HEK293 (cell line): ENCODE measurements around the gene DPY30.

ENCODE experiments used
- CTCF ChIA-PET: fragments of 350-600 bp; formaldehyde crosslinking; extraction: SDS; loops from one replicate; lab custom pipeline; 2021; ENCODE audit warnings: antibody characterized with exemption; lab: Yijun Ruan, JAX
- POLR2A ChIA-PET: fragments of 300-600 bp; formaldehyde crosslinking; extraction: SDS; loops from one replicate; lab custom pipeline; 2020; ENCODE audit warnings: antibody characterized with exemption, inconsistent platforms; lab: Yijun Ruan, JAX
- H3K27ac ChIP-seq: fragments of 200-500 bp; sonication (Bioruptor generic); 2 replicates; pipeline ENCODE4 v1.5.1; 2014; ENCODE audit warnings: low read depth, low read length, control low read depth, inconsistent platforms; ENCODE audit errors: extremely low read depth
- H3K36me3 ChIP-seq, 2 experiments: fragments of 200-500 bp in 1 of 2; sonication (Bioruptor generic) in 1 of 2; 1 replicate in 1 of 2; 2 replicates in 1 of 2; pipeline ENCODE4 v1.5.1; 2014 to 2017; ENCODE audit warnings: inconsistent platforms in 2 of 2, low read length in 2 of 2; ENCODE audit not compliant: control insufficient read depth in 2 of 2, insufficient read depth in 1 of 2
- H3K4me1 ChIP-seq: fragments of 200-500 bp; sonication (Bioruptor generic); 2 replicates; pipeline ENCODE4 v1.5.1; 2014; ENCODE audit warnings: mild to moderate bottlenecking, low read length, inconsistent platforms; ENCODE audit not compliant: control insufficient read depth, insufficient read depth
- H3K4me3 ChIP-seq: 2 replicates; pipeline ENCODE4 v1.5.1; 2011; ENCODE audit warnings: low read depth, mild to moderate bottlenecking, control low read depth, low read length, moderate library complexity
- H3K9me3 ChIP-seq: fragments of 200-500 bp; sonication (Bioruptor generic); 2 replicates; pipeline ENCODE4 v1.5.1; 2014; ENCODE audit warnings: low read depth, low read length, inconsistent platforms; ENCODE audit not compliant: control insufficient read depth, insufficient read depth
- GLIS1 ChIP-seq: fragments of 450-650 bp; formaldehyde crosslinking; IDR thresholded peaks from 2 replicates; pipeline ENCODE4 v1.5.1; 2016; ENCODE audit warnings: missing biosample characterization, missing genetic modification characterization
- KLF16 ChIP-seq: fragments of 450-650 bp; formaldehyde crosslinking; IDR thresholded peaks from 2 replicates; pipeline ENCODE4 v1.5.1; 2017; ENCODE audit warnings: missing biosample characterization, missing genetic modification characterization
- KLF8 ChIP-seq: fragments of 450-650 bp; formaldehyde crosslinking; IDR thresholded peaks from 2 replicates; pipeline ENCODE4 v1.5.1; 2016; ENCODE audit warnings: missing biosample characterization, missing genetic modification characterization
- SCRT1 ChIP-seq: fragments of 450-650 bp; formaldehyde crosslinking; IDR thresholded peaks from 2 replicates; pipeline ENCODE4 v1.5.1; 2016; ENCODE audit warnings: missing biosample characterization, missing genetic modification characterization, borderline replicate concordance
- TCF7L2 ChIP-seq: IDR thresholded peaks from 2 replicates; pipeline ENCODE4 v1.6.1; 2011; ENCODE audit warnings: low read depth, mild to moderate bottlenecking, inconsistent platforms, low read length, moderate library complexity, borderline replicate concordance
- TRIM28 ChIP-seq: IDR thresholded peaks from 2 replicates; pipeline ENCODE4 v1.6.1; 2011; ENCODE audit warnings: low read length, control low read depth, borderline replicate concordance
- ZBTB8A ChIP-seq: fragments of 450-650 bp; formaldehyde crosslinking; IDR thresholded peaks from 2 replicates; pipeline ENCODE4 v1.5.1; 2016; ENCODE audit warnings: missing biosample characterization, missing genetic modification characterization
- ZNF223 ChIP-seq: fragments of 450-650 bp; formaldehyde crosslinking; IDR thresholded peaks from 2 replicates; pipeline ENCODE4 v1.5.1; 2016; ENCODE audit warnings: missing biosample characterization, missing genetic modification characterization
- ZNF335 ChIP-seq: fragments of 450-650 bp; formaldehyde crosslinking; conservative IDR thresholded peaks from 2 replicates; pipeline ENCODE4 v1.5.1; 2016; ENCODE audit warnings: missing biosample characterization, missing genetic modification characterization
- ZNF416 ChIP-seq: fragments of 450-650 bp; formaldehyde crosslinking; IDR thresholded peaks from 2 replicates; pipeline ENCODE4 v1.5.1; 2016; ENCODE audit warnings: missing biosample characterization, missing genetic modification characterization
- ZNF501 ChIP-seq: fragments of 450-650 bp; formaldehyde crosslinking; IDR thresholded peaks from 2 replicates; pipeline ENCODE4 v1.5.1; 2016; ENCODE audit warnings: missing biosample characterization, missing genetic modification characterization
- ZNF623 ChIP-seq: fragments of 450-650 bp; formaldehyde crosslinking; IDR thresholded peaks from 2 replicates; pipeline ENCODE4 v1.5.1; 2016; ENCODE audit warnings: missing biosample characterization, missing genetic modification characterization
- ZNF664 ChIP-seq: fragments of 450-650 bp; formaldehyde crosslinking; IDR thresholded peaks from 2 replicates; pipeline ENCODE4 v1.5.1; 2016; ENCODE audit warnings: missing biosample characterization, missing genetic modification characterization
- TF ChIP-seq, protein P1 (sequence below): fragments of 450-650 bp; formaldehyde crosslinking; IDR thresholded peaks from 2 replicates; pipeline ENCODE4 v1.5.1; 2016; ENCODE audit warnings: missing biosample characterization, missing genetic modification characterization
- TF ChIP-seq, protein P2 (sequence below): fragments of 450-650 bp; formaldehyde crosslinking; IDR thresholded peaks from 2 replicates; pipeline ENCODE4 v1.5.1; 2017; ENCODE audit warnings: missing biosample characterization, missing genetic modification characterization
- TF ChIP-seq, protein P3 (sequence below): fragments of 450-650 bp; formaldehyde crosslinking; IDR thresholded peaks from 2 replicates; pipeline ENCODE4 v1.5.1; 2016; ENCODE audit warnings: missing biosample characterization, missing genetic modification characterization, borderline replicate concordance

The DPY30 gene

DNA sequence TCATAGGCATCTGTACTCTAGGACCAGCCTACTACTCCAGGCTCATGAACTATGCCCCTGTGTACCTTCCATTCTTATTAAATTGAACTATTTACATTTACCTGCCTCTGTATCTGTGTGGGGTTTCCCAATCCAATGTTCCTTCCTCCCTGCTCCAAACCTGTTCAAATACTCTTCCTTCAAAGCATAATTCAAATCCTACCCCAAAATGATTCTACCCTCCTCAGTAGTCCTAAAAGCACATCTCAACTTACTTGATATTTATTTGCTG is 32.5 kb downstream of the DPY30 start (continued):
- TF ChIP-seq KLF16 (tag by site-specific recombination) = no peak
- TF ChIP-seq KLF8 = no peak

DNA sequence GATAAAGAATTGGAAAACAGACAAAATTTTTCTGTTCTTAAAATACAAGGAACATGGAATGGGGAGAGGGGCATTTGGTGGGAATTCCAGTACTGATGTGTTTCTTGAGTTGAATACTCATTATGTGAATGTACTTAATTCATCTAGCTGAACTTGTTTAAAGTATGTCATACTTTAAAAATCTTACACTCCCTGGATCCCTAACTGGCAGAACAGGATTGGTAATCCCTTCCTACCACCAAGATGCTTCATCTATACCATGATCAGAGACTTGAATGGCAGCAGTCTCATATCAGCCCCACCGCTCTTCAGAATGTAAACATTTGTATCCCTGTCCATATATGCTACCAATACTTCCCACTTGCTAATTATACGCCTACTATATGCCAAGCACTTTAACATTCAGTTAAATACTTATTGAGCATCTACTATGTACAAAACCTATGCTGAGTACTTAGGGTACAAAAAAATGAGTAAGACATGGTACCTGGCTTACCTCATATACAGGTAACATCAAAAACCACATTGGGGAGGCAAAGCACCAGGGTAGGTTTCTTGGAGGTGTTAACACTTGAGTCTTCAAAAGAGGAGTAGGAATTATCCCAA is 34.1 kb downstream of the DPY30 start:
- H3K4me3 ChIP-seq = no peak overlapping the region
- no peaks in the 10 kb centered on the region; a peak in 1 of 3 replicates for H3K36me3 ChIP-seq
- ChIA-PET CTCF (interaction anchor here (0.7 kb wide), 1 partner anchor 501 kb away, joined by 4 read pairs; no protein-coding TSS in a partner anchor), POLR2A (interaction anchor here (1.0 kb wide), 1 partner anchor 160 kb away, joined by 3 read pairs; the partner anchor contains the start of gene SLC30A6)
- no peak for TF ChIP-seq ZNF623 (tag by site-specific recombination)
- no peak for TF ChIP-seq SCRT1 (tag by site-specific recombination)
- TF ChIP-seq ZNF335 (tag by site-specific recombination) = no peak
- peak; percentile 93 for TF ChIP-seq ZNF664 (tag by site-specific recombination)
- no peaks in the 10 kb centered on the region for H3K4me1 ChIP-seq
- H3K9me3 ChIP-seq = no peaks in the 10 kb centered on the region
- no peak overlapping the region for H3K27ac ChIP-seq

DNA sequence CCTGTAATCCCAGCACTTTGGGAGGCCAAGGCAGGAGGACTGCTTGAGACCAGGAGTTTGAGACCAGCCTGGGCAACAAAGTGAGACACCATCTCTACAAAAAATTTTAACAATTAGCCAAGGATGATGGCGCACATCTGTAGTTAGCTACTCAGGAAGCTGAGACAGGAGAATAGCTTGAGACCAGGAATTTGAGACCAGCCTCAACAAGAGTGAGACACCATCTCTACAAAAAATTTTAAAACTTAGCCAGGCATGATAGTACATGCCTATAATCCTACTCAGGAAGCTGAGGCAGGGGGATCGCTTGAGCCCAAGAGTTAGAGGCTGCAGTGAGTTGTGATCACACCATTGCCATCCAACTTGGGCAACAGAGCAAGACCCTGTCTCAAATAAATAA is 35.8 kb downstream of the DPY30 start:
- no peak for TF ChIP-seq GLIS1 (tag by site-specific recombination)
- TF ChIP-seq ZNF501 = no peak
- no peak for TF ChIP-seq TCF7L2
- TF ChIP-seq, protein P1, sequence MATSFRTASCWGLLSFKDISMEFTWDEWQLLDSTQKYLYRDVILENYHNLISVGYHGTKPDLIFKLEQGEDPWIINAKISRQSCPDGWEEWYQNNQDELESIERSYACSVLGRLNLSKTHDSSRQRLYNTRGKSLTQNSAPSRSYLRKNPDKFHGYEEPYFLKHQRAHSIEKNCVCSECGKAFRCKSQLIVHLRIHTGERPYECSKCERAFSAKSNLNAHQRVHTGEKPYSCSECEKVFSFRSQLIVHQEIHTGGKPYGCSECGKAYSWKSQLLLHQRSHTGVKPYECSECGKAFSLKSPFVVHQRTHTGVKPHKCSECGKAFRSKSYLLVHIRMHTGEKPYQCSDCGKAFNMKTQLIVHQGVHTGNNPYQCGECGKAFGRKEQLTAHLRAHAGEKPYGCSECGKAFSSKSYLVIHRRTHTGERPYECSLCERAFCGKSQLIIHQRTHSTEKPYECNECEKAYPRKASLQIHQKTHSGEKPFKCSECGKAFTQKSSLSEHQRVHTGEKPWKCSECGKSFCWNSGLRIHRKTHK = no peak
- no peak for TF ChIP-seq TRIM28
- no peak for TF ChIP-seq ZBTB8A (tag by site-specific recombination)
- TF ChIP-seq ZNF223 (tag by site-specific recombination) = no peak
- TF ChIP-seq, protein P2, sequence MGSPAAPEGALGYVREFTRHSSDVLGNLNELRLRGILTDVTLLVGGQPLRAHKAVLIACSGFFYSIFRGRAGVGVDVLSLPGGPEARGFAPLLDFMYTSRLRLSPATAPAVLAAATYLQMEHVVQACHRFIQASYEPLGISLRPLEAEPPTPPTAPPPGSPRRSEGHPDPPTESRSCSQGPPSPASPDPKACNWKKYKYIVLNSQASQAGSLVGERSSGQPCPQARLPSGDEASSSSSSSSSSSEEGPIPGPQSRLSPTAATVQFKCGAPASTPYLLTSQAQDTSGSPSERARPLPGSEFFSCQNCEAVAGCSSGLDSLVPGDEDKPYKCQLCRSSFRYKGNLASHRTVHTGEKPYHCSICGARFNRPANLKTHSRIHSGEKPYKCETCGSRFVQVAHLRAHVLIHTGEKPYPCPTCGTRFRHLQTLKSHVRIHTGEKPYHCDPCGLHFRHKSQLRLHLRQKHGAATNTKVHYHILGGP (tag by site-specific recombination) = no peak
- no peaks in the 10 kb centered on the region; a peak in 1 of 3 replicates for H3K36me3 ChIP-seq
- ChIA-PET CTCF (interaction anchor here (0.6 to 0.7 kb wide), 3 partner anchors 44 to 1322 kb away, joined by 3 to 6 read pairs (median 5); no protein-coding TSS in a partner anchor), POLR2A (no interaction called here)
- no peaks in the 10 kb centered on the region for H3K4me1 ChIP-seq
- H3K27ac ChIP-seq = no peak overlapping the region
- no peaks in the 10 kb centered on the region for H3K9me3 ChIP-seq
- H3K4me3 ChIP-seq = no peak overlapping the region

DNA sequence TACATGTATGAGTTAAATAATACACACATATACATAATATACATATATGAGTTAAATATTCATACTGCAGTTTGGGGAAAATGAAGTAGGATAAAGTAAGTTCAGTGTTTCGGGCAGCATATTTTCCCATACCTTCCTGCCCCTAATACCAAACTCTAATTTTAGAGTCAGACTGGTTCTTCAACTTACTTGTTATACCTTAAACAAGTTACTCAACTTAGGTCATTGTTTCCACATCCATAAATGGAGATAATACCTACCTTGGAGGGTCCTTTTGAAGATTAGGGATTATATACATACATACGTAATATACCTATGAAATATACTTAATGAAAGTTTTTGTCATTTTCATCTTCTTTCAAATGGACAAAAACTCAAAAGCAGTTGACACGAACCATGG is 37.2 kb downstream of the DPY30 start:
- ChIA-PET POLR2A (no interaction called here), CTCF (no interaction called here)
- no peak overlapping the region for H3K27ac ChIP-seq
- H3K4me1 ChIP-seq = no peaks in the 10 kb centered on the region
- TF ChIP-seq ZNF416 (tag by site-specific recombination) = no peak
- TF ChIP-seq, protein P3, sequence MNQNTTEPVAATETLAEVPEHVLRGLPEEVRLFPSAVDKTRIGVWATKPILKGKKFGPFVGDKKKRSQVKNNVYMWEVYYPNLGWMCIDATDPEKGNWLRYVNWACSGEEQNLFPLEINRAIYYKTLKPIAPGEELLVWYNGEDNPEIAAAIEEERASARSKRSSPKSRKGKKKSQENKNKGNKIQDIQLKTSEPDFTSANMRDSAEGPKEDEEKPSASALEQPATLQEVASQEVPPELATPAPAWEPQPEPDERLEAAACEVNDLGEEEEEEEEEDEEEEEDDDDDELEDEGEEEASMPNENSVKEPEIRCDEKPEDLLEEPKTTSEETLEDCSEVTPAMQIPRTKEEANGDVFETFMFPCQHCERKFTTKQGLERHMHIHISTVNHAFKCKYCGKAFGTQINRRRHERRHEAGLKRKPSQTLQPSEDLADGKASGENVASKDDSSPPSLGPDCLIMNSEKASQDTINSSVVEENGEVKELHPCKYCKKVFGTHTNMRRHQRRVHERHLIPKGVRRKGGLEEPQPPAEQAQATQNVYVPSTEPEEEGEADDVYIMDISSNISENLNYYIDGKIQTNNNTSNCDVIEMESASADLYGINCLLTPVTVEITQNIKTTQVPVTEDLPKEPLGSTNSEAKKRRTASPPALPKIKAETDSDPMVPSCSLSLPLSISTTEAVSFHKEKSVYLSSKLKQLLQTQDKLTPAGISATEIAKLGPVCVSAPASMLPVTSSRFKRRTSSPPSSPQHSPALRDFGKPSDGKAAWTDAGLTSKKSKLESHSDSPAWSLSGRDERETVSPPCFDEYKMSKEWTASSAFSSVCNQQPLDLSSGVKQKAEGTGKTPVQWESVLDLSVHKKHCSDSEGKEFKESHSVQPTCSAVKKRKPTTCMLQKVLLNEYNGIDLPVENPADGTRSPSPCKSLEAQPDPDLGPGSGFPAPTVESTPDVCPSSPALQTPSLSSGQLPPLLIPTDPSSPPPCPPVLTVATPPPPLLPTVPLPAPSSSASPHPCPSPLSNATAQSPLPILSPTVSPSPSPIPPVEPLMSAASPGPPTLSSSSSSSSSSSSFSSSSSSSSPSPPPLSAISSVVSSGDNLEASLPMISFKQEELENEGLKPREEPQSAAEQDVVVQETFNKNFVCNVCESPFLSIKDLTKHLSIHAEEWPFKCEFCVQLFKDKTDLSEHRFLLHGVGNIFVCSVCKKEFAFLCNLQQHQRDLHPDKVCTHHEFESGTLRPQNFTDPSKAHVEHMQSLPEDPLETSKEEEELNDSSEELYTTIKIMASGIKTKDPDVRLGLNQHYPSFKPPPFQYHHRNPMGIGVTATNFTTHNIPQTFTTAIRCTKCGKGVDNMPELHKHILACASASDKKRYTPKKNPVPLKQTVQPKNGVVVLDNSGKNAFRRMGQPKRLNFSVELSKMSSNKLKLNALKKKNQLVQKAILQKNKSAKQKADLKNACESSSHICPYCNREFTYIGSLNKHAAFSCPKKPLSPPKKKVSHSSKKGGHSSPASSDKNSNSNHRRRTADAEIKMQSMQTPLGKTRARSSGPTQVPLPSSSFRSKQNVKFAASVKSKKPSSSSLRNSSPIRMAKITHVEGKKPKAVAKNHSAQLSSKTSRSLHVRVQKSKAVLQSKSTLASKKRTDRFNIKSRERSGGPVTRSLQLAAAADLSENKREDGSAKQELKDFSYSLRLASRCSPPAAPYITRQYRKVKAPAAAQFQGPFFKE (tag by site-specific recombination) = no peak
- no peaks in the 10 kb centered on the region for H3K9me3 ChIP-seq
- no peaks in the 10 kb centered on the region; a peak in 1 of 3 replicates for H3K36me3 ChIP-seq
- H3K4me3 ChIP-seq = no peak overlapping the region
